ENCODE measurements around the gene EPHB6. TPM values are rescaled to one million over a fixed set of nuclear protein-coding genes. Genes with fewer than 3 reads are reported as not detected.

EPHB6 gene
- total RNA-seq, 1 donor from 2014 or later = 0.79 TPM

DNA sequence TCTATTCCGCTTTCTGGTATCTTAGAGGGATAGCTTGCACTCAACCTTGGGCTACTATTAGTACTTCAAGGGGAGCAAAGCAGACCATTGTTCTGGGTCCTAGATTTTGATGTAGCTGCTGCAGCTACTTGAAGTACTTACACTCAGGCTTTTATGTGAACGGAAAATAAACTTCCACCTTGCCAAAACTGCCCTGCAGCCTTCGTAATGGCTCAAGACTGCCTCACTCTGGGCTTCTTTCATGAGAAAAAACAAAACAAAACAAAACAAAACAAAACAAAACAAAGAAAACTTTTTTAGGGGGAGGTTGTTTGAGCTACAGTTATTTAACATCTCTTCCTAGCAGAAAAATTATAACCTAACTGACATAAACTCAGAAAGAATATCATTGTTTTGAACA, 19.4 kb upstream of the EPHB6 start:
- no peak for DNase-seq (ENCODE audit: low read depth, low spot score)

GRCh38 chr7:142836426-142836825, 18.4 kb upstream of the EPHB6 start:
- DNase-seq (ENCODE audit: low read depth, low spot score) = no peak

DNA sequence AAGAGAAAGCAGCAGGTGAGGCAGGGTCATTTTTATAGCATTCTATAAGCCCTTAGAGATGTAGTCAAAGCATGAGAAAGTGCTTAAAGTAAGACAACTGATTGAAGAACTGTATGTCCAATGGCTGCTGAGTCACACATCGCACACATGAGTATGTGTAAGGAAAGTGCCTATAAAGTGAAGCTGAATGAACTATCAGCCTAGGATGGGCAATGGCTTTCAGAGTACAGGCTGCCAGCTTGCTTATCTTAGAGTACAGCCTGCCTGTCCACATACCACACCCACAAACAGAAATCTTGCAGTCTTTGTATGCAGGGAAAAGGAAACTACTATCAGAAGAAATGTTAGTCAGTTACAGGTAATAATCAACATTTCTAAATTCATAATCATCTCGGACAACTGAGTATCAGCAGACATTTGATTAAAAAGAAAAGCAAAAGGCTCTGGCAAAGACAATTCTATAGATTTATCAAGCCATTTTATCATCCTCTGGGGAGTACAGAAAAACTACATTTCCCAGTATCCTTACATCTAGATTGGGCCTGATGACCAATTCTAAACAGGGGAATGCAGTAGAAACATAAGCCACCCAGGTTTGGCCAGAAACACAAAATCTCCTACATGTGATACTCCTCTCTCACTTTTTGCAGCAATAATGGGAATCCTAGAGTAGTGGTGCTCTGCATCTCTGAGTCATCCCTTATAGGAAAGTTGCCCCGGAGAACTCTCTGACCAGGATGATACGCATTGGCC, 16.2 kb upstream of the EPHB6 start:
- no peak for DNase-seq (ENCODE audit: low read depth, low spot score)

DNA sequence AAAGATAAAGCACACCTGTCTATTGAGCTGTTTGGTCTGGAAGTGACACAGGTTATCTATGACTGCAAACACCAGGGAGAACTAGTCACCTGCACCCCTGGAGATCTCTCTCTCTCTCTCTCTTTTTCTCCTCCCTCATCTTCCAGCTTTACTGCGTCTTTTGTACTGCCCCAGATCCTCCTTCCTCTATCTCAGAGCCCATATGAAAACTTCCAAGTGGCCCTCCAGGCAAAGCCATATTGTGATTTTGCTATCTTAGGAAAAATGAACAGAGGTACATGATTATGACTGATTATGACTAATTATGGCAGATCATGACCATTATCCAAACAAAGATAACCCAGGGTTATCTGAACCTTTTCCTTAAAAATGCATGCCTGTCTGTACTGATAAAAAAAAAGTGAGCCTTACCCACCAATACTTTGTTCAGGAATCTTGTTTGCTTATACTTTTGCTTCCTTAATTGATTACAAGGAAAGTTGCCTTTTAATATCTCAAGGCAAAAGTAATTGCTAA, 12.6 kb upstream of the EPHB6 start:
- DNase-seq (ENCODE audit: low read depth, low spot score) = no peak

- no peak for DNase-seq (ENCODE audit: low read depth, low spot score)
Observed at GRCh38 chr7:142847353-142847752, 7.5 kb upstream of the EPHB6 start.

DNA sequence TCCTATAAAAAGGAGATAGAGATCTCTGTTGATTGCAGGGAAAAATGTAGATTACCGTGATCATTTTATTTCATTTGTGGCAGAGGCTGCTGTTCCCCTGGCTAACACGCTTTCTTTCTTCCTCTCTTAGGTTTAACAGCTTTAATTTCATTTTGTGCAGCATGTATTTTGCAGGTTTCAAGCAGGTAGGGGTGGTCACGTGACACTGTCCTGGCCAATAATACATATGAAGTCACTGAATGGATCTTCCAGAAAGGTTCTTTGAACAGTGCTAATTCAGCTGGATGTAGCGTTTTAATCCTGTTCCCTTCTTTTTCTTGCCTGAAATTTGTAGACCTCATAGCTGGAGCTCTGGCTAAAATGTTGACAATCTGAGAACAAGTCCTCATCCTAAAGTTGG, 3.6 kb upstream of the EPHB6 start:
- no peak for DNase-seq (ENCODE audit: low read depth, low spot score)

- DNase-seq (ENCODE audit: low read depth, low spot score) = no peak
Observed at GRCh38 chr7:142851919-142852318, 3.0 kb upstream of the EPHB6 start.

DNA sequence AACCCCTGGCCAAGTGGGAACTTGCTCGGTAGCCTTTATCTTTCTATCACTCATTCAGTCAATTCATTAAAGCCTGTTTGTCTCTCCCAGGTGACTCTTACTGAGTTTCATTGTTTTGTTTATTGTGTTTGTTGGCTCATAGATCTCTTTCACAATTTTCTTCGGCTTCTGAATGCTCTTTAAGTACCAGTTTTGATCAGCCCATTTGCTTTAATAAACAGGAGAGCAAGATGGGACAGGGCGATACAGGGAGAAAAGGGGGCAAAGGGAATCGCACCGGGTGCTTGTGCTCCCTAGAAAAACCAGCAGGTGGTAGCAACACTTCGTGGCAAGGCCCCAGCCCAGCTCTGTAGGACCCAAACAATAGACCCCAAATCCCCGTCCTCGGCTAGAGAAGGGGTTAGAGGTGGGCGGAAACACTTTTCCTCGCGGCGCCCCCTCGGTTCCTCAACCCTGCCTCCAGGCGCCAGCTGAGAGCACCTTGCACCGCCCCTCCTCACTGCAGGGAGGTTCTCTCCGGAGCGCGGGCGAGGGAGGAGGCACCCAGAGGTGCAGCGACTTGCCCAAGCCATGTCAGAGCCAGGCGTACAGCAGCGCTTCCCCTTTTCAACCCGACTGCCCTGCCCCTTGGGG, 1.0 kb upstream of the EPHB6 start:
- DNase-seq (ENCODE audit: low read depth, low spot score) = no peak

DNA sequence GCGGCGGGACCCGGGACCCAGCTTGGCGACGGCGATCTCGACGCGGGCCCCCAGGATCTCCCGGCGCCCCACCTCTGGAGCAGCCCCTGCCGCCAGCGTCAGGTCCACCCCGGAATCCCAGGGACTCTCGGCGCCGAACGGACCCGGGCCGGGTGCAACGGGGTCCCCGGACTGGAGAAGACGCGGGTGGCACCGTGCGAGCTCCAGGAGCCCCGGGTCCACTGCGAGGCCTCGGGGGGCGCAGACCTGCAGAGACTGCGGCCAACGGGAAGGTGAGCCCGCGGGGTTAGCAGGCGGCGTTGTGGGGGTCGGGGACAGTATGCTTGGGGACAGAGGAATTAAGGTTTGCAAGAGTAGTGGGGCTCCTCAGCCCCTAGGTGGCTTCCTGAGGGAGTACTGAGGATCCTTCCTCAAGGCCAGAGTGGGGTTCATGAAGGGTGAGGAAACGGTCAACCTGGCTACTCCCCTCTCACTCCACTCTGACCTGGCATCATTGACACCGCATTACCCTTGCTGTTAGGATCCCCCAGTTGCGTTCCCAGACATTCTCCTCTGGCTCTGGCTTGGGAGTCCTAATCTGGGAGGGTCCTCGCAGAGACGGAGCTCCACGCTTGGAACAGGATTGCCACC, 353 bp downstream of the EPHB6 start:
- no peak for DNase-seq (ENCODE audit: low read depth, low spot score)

- DNase-seq (ENCODE audit: low read depth, low spot score) = no peak
Observed at GRCh38 chr7:142855756-142856564, 1.1 kb downstream of the EPHB6 start.

GRCh38 chr7:142856565-142857245, 1.8 kb downstream of the EPHB6 start:
- no peak for DNase-seq (ENCODE audit: low read depth, low spot score)

GRCh38 chr7:142857625-142858024, 2.7 kb downstream of the EPHB6 start:
- no peak for DNase-seq (ENCODE audit: low read depth, low spot score)

GRCh38 chr7:142859411-142859810, 4.5 kb downstream of the EPHB6 start:
- no peak for DNase-seq (ENCODE audit: low read depth, low spot score)

GRCh38 chr7:142859829-142860228, 5.0 kb downstream of the EPHB6 start:
- DNase-seq (ENCODE audit: low read depth, low spot score) = no peak

DNA sequence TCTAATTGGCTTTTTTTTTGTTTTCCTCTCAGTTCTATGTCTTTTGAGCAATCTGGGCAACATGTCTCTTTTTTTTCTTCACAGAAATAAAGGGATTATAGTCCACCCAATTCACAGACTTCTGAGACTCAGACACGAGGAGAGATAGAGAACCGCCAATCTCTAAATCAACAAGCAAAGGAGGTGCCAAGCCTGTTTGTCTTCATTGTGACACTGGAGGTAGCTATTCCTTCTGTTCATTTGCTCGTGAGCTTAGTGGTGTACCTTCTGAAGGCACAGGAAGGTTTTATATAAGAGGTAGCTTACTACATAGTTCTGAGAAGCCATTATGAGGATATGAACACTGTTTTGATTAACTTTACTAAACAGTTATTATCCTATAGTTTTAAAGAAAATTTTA, 6.1 kb downstream of the EPHB6 start:
- DNase-seq (ENCODE audit: low read depth, low spot score) = no peak

DNA sequence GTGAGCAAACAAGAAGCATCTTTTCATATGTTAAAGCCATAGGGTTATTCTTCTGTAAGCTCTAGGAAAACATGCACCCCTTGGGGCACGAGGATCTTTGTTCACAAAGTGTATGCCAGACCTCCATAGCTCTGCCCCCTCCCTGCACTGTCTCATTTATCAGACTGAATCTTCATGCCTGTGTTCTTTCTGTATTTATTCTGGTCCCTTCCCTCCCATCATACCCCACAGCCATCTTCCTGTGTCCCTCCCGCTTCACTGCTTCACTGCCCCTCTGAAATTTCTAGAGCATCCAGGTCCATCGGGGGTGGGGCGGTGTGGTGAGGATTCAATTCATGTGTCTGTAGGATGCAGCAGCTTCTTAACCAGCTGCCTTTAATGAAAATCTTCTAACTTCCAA, 7.5 kb downstream of the EPHB6 start:
- no peak for DNase-seq (ENCODE audit: low read depth, low spot score)

- DNase-seq (ENCODE audit: low read depth, low spot score) = no peak
Observed at GRCh38 chr7:142862786-142863400, 8.0 kb downstream of the EPHB6 start.

GRCh38 chr7:142863891-142864685, 9.2 kb downstream of the EPHB6 start:
- DNase-seq (ENCODE audit: low read depth, low spot score) = no peak

- no peak for DNase-seq (ENCODE audit: low read depth, low spot score)
Observed at GRCh38 chr7:142864980-142865747, 10.3 kb downstream of the EPHB6 start.

Data from pulmonary artery endothelial cell (primary cell).